Ecto neural progenitor cell (in vitro differentiated cells): ENCODE measurements around the gene TPRG1.

Source experiments
- DNase-seq: peaks from one replicate; pipeline ENCODE4 v3.0.0-alpha.2; 2018; ENCODE audit warnings: low spot score

TPRG1 gene, protein sequence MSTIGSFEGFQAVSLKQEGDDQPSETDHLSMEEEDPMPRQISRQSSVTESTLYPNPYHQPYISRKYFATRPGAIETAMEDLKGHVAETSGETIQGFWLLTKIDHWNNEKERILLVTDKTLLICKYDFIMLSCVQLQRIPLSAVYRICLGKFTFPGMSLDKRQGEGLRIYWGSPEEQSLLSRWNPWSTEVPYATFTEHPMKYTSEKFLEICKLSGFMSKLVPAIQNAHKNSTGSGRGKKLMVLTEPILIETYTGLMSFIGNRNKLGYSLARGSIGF

DNA sequence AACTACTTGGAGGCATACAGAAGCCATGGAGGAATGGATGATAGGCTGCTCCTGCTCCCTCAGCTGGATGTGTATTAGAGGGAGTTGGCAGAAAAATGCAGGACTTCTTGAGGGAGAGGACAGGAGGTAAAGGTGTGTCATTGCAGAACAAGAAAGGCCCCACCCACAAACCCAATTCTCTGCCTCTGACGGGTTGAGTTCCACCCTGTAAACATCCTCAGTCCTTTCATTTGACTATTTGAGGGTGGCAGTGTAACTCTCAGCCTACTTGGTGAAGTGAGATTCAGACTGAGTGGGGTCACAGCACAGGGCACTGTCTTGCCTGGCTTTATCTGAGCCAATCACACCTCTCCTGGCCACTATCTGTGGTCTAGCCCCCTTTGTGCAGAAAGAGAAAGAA is at the start of gene TPRG1:
Gene TPRG1 (plus strand): TSS at position 265 of the 400 bp plus-strand sequence. CDS start 35,414 bp downstream, outside the sequence.
- DNase-seq = no peak

DNA sequence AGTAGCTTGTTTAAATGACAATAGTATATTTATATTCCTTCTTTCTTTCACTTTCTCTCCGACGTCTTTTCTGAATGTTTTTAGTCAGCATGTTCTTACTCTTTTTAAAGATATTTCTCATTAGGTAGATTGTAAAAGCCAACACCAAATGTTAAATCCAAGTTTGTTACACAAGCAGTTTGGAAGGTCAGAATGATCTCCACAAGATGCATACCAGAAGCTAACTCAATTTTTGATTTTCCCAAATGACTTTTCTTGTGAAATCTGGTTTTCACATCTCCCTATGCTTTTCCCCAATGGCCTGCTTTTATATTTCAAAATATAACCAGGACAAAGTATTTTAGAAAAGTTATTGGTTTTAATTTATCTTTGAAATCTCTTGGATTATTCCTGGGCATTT is 49.7 kb upstream of the TPRG1 start:
- no peak for DNase-seq

DNA sequence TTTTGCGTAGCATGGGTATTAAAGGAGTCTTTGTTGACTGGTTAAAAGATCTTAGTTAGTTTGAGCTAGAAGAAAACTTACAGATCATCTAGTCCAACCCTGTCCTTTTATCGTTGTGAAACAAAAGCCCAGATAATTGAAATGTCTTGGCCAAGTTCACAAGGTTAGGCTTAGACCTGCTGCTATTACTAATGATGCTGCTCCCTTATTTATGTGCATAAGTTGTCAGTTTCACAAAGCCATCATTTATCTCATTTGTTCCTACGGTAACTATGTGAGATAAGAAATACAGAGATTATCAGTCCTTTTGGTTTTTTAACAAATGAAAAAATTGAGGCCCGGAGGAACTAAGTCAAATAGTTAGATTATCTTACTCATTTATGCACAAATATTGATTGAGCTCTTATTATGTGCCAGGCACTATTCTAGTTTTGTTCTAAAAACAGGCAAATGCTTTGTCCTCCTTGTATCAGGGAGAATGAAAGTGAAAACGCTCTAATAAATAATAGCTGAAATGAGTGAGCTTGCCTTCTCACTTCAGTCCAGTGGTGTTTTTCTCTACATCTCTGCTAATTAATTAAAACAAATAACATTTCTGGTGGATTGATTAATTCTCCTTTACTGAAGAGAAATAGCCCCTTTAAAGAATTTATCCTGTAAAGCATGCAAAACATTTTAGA is 49.1 kb upstream of the TPRG1 start:
- no peak for DNase-seq

DNA sequence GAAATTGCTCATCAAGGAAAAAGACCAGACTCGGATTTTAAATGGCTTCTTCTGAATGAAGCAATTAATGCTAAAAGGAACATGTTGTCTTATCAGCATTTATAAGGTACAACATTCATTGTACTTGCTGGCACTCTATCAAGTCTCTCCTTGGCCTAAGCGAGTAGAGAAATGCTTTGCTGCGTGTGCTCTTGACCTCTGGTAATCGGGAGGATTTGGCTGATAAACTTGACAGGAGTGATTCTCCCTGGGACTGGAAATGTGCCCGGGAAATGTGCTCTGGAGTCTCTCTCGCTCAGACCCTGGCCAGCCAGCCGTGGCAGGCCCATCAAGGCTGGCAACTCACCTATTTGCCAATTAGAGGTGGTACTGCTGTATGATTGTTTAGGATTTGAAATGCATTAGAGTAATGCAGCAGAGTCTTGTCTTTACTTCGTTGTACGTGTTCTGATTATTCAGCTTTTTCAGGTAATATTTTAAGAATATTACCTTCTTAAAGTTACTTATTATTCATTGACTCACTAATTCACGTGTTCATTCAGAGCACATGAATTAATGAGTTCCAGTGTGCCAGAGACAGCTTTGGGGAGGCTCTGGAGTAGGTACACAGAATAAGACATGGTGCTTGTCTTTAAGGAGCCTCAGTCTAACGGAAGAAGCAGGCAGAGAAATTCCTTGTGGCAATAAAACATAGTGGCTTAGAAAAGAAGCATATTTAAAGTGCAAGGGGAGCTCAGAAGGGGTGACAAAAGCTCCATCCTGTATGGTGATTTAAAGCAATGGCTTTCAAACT is 48.0 kb upstream of the TPRG1 start:
- no peak for DNase-seq

DNA sequence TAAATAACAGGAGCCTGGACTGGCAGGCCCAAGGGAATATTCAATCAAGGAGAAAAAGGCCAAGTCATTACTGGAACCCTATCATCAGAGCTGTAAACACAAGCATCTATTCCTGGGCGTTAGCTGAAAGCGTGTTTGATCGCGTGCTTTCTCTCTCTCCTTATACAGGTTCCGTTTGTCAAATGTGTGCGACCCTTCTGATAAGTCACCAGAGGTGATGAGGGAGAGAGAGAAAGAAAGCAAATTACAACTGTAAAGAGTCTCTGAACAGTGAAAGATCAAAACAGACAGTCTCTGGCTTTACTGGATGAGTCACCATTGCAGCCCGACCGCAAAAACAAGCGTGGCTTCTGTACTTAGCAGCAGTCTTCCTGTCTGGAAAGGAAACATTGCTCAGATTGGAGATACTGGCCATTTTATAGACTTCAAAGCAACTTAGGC is 39.5 kb upstream of the TPRG1 start:
- no peak for DNase-seq

DNA sequence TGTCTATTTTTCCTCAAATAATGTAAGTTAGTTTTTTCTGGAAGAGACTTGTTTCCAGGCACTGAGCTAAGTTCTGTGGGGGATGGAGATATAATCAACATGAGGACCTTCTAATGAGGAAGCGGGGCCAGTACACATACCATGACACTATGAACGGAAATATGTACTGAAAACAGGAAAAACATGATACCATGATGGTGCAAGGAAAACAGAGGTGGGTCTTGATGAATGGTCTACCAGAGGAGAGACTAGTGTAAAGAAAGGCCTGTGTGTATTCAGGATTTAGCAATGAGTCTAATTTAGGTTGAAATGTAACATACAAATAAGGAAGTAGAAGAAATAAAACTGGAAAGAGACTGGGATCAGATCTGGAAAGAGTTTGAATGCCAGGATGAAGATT is 38.9 kb upstream of the TPRG1 start:
- no peak for DNase-seq

DNA sequence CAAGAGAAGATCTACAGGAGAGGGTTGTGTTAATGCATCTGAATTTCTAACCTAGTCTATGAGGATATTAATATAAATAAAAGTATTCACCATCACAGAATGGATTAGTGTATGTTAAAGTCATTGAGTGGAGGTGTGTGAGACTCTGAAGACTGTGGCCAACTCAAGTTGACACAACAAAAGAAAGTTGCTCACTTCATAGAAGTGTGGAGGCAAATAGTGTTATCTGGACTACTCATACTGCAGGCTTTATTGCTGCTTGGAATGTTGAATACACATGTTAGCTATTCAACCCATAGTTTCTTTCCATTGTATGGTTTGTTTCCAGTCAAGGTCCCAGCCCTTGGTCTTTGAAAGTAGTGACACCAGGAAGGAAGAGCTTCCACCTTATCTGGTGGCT is 38.0 kb upstream of the TPRG1 start:
- DNase-seq = no peak

DNA sequence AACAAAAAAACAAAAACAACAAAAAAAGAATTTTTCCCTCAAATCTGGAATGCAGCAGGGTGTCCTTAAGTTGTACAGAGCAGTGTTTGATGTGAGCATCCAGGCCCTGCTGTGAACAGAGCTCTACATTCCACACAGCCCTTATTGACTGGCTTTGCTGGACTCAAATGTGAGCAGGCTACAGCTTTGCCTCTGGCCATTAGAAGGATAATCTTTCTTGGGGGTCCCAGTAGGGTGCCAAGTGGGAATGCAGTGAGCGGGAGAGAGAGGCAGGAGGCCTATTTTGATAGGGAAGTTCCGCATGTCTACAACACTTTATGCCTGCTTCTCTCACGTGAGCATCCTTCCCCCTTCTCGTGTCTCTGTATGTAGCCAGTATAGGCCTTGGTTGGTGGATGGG is 34.4 kb upstream of the TPRG1 start:
- no peak for DNase-seq

DNA sequence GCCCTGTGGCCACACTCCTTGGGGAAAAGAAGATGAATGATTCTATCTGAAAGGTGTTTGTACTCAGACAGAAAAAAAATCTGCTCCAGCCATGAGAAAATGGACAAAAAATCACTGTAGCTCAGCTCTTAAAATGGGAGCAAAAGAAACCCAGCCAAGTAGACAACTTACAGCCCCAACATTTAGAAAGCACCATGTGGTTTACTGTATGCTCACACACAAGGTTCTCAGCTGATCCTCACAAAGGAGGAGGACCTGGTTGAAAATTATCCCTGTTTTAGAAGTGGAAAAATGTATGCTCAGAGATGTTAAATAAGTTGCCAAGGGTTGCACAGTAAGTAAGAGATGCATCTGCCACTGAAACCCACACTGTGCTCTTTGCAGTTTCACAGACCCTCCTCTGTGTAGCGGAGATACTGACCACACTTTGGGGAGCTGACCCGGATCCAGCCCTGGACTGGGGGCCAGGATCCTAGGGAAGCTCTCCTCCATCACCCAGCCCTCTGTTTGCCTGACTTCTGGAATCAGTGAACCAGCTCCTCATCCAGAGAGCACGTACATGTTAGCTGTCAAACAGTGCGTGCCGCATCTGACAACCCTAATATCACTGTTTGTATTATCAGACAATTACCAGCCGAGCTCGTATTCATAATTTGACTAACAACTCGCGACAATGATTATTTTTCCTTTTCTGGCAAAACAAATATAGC is 32.7 kb upstream of the TPRG1 start:
- no peak for DNase-seq

DNA sequence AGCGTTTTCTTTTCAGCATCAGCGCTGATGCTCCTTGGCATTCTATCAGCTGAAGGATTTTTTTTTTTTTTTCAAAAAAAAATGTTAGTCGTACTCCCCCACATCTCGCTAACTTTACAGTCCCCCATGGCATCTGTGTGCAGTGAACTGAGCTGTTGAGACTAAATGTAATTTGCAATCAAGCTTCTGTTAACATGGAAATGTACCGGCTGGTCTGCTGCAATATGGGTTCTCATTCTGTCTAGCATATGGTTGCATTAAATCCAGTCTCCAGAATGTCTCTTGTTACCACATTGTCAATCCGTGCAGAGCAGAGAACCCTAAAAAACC is 32.2 kb upstream of the TPRG1 start:
- no peak for DNase-seq

DNA sequence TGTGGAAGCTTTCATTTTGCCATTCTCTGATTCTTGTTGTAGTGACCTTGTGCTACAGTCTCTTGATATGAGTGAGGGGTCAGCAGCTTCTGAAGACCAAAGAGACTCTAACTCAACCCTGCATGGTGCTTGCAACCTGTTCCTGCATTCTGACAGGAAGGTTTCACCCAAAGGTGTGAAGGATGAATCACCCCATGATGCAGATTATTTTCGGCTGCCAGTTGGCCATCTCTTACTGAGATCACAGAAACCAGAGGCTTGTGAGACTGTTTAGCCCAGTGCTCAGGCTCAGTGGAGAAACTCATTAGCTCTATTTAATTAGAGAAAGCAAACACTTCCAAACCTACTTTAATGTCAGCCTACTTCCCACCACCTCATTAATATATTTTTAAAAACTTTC is 29.2 kb upstream of the TPRG1 start:
- DNase-seq = no peak

DNA sequence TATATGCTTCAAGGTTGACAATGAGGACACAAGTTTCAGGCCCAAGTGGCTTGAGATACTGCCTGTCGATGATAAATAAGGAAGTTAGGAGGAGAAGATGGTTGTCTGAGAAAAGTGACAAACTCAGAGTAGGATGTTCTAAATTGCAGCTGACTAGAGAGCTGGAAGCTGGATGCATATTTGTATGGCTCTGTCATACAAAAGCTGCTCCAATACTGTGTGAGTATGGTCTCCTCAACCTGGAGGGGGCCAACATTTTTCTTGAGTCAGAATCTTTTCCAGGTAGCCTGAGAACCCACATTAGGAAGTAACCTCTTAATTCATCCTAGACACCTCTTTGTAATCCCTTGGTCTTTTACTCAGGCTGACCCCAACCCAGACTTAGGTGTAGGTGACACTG is 28.4 kb upstream of the TPRG1 start:
- DNase-seq = no peak

DNA sequence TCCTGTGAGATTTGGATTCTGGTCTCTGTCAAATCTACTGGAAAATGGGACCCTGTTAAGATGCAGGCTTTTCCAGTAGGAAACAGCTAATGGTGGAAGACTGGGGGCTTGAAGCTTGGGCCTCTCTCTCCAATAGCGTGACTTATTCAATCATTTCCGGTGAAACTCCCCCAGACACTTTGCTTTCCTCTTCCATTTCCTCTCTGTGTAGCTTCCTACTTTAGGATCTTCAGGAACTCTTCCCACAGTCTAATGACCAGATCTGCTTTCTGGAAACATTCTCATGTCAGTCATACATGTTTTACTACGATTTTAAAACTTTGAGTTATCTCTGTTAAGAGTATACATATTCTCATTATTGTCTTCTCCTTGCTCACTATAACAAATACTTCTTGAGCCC is 28.0 kb upstream of the TPRG1 start:
- DNase-seq = no peak

DNA sequence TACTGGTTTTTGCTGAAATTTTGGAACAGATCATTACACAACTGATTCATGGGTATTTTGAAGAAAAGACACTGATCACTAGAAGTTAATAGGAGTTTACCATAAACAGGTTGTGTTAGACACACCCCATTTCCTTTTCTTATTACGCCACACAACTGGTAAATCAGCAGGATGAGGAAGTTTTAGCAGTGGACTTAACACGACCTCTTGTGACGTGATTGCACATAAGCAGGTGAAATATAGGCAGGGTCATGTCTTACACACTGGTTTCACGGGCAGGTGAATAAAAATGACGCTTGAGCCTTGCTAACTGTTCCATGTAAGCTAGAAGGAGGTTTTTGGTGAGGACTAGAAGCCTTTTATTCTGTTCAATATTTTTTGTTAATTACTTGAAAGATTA is 27.1 kb upstream of the TPRG1 start:
- no peak for DNase-seq

DNA sequence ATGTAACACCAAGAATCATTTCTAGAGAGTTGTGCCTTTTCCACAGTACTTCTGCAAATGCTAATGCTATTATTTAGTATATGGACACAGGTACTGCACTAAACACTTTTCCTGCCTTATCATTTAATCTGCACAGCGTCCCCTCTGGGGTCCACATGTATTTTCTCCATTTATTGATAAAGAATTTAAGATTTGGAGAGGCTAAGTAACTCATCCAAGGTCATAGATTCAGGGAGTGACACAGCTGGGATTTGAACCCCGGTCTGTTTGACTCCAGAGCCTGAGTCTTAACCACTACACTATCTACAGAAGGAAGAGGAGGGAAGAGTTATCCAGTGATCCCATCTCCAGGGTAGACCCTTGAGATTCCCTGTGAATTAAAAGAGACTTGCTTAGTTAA is 24.9 kb upstream of the TPRG1 start:
- DNase-seq = no peak

DNA sequence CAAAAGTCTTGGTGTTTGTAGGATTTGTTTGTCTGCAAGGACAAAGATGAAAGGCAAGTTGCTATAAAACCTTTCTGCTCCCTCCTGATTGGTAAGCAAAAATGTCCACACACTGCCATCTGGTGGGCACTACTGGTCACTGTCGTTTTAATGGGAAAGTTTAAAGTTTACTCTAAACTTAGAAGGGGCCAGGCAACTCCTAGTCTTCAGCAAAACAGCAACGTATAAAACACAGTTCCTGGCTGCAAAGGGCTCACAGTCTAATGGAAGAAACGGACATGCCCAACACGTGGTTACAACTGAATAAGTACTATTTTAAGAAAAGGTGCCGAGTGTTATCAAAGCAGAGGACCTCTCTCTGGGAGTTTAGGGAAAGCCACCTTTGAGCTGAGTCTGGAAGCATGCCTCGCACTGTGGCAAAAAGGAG is 23.7 kb upstream of the TPRG1 start:
- DNase-seq = peak; percentile 68

DNA sequence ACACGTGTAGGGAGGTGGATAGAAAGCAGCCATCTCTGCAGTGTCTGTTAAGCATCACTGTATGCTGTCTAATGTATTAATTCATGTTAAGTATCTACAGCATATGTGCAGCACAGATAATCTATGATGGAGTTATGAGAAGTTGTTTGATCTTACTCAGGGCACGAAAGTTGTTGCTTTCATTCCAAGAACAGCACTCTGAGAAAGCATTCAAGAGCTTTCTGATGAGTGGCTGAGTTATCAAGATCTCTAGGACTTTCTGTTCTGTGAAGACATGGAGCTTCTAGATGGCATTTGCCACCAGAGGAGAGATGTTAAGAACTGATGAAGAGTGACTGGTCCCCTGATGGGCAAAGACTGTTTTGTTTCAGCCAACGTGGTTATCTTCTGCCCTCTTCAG is 22.6 kb upstream of the TPRG1 start:
- DNase-seq = no peak

DNA sequence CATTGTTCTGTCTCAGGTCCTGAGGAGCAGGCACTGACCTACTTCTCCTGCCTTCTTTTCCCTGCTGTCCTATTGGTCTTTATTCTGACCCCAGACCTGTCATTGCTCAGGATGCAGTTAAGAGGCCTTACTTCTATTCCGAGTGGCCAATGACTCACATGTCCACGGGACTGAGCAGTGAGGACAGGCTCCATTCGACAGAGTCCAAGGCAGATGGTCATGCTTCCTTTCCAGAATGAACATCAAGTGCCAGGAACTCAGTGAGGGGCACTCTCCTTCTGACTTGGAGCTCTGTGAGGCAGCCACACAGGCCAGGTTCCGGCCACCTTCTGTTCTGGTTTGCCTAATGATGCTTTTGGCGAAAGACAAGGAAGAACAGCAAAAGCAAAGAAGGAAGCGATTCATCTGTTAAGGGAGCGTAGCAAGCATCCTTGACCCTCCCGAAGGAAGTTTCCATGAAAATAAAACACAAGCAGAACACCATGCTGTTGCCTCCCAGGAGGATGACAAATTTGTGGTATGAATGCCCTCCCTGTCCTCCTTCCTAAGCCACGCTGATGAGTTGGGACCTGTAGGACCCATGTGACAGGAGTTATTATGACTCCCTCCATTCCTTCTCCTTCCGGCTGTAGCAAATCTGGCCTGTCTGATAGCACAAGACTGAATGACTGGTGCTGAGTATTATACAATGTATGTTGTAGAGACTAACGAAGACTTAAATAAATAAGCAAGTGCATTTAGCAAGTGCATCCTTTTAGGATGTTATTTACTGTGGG is 14.4 kb upstream of the TPRG1 start:
- DNase-seq = no peak

DNA sequence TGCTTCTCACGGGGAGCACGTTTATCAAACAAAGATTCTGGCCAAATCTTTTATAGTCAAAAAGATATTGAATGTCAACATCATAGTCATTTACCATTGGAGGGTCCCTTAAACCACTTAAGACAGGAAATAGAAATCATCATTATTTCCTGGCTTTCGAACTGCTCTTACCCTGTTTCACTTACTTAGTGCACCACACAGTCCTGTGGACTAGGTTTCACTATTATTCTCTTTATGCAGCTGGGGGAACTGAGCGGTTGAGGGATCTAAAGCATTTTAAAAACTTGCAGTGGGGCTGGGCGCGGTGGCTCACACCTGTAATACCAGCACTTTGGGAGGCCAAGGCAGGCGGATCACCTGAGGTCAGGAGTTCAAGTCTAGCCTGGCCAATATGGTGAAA is 13.7 kb upstream of the TPRG1 start:
- no peak for DNase-seq

DNA sequence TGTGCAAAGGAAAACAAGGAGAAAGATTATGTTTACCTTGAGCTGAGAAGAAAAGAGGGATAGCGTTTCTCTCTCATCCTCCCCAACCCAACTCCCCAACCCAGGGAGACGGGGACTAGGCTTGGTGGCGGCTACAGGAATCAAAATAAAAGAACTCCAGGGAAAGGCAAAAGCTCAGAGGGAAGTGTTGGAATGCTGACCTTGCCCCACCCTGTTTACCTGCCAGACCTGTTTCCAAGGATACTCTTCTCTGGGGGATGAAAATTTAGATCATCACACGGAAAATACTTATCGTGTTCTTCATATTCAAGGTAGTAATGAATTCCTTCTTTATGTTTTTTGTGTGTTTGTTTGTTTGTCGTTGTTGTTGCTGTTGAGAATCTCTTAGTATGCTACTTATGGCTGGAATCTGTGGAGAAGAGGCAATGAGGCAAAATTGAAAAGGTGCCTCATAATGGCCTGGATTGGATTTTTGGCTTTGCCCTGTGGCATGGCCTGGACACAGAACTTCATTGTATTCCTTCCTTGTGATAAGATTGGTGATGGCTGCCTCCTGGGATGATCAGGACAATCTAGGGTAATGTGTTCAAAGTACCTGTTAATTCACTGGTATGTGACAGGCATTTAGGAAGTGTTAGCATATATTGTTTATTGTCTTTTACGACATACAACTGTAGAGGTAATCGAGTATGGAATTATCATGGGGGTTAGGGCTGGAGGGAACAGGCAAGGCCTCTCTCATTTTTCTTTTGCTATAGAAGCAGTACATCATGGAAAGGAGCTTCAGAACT is 11.1 kb upstream of the TPRG1 start:
- DNase-seq = no peak

DNA sequence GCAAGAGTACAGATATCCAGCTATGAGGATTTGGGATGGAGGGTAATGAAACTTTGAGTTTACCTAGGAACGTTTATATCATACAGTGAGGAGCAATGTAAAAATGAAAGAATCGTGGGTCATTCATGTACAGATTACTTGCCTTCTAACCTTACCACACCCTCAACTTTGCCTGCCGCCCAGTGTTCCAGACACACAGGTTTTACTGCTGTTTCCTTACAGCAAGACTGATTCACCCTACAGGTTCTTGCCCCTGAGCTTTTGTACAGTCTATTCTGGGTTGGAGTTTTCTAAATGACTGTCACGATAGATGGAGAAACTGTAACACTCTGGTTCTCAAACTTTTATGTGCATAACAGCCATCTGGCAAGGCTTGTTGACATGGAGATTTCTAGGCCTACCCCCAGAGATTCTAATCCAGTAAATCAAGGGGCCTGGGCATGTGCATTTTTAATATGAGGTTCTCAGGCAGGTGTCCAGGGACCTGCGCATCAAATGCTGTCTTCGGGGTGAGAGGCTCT is 6.6 kb upstream of the TPRG1 start:
- no peak for DNase-seq
